Globus pallidus (tissue), 1 donor: ENCODE measurements around the gene CNN2.

Source experiments
- DNase-seq: peaks from one replicate; pipeline ENCODE4 v3.0.0-alpha.2; 2015; ENCODE audit warnings: low spot score

Gene CNN2

GRCh38 chr19:1081301-1082164 is 55.1 kb downstream of the CNN2 start:
- DNase-seq, result no peak

GRCh38 chr19:1082165-1082927 is 55.9 kb downstream of the CNN2 start:
- DNase-seq, result no peak

GRCh38 chr19:1082928-1083816 is 56.8 kb downstream of the CNN2 start:
- no peak for DNase-seq

- no peak for DNase-seq
Observed at GRCh38 chr19:1084024-1084868, 57.8 kb downstream of the CNN2 start.

- no peak for DNase-seq
Observed at GRCh38 chr19:1085053-1085658, 58.7 kb downstream of the CNN2 start.

- no peak for DNase-seq
Observed at GRCh38 chr19:1085676-1086442, 59.5 kb downstream of the CNN2 start.

GRCh38 chr19:1086613-1087012 is 60.2 kb downstream of the CNN2 start:
- DNase-seq, result no peak

GRCh38 chr19:1087813-1088415 is 61.5 kb downstream of the CNN2 start:
- peak; percentile 62 for DNase-seq

- DNase-seq, result no peak
Observed at GRCh38 chr19:1088416-1089010, 62.1 kb downstream of the CNN2 start.
